ENCODE data around the gene IQCK.

- no peak for TF ChIP-seq CTCF (IDR thresholded peaks at IDR 0.05)
- no peak for TF ChIP-seq POLR2A (IDR thresholded peaks at IDR 0.05)
- TF ChIP-seq POLR2AphosphoS5 (IDR thresholded peaks at IDR 0.05; ENCODE audit: insufficient read depth in 1 of 2, low read depth in 1 of 2): no peak
Measured at GRCh38 chr16:19871721-19872120, 153.7 kb downstream of the IQCK start.

Measured in vagina (tissue), 2 donors.